SK-N-SH (cell line): ENCODE measurements around the gene POLR3C. TPM values are rescaled to one million over a fixed set of nuclear protein-coding genes. Genes with fewer than 3 reads are reported as not detected.

Experiments used
- CTCF ChIA-PET: fragments of 300-600, 350-600 bp; formaldehyde crosslinking; extraction: SDS; loops from one replicate; lab custom pipeline; 2021; lab: Yijun Ruan, JAX
- POLR2A ChIA-PET: fragments of 350-600 bp; sonication (Branson Sonifier 250); formaldehyde crosslinking; extraction: SDS; loops from one replicate; lab custom pipeline; 2020; ENCODE audit warnings: antibody characterized with exemption, inconsistent platforms; lab: Yijun Ruan, JAX
- DNase-seq: peaks from one replicate; pipeline ENCODE4 v3.0.0; 2012
- H2AFZ ChIP-seq: fragments of 200-600 bp; sonication (generic); 2 replicates; pipeline ENCODE4 v1.8.1; 2016; ENCODE audit warnings: antibody characterized with exemption, mild to moderate bottlenecking, low read depth
- H3F3A ChIP-seq: fragments of 200-600 bp; sonication (generic); replicated peaks from 2 replicates; pipeline ENCODE3; 2016; ENCODE audit warnings: antibody characterized with exemption, mild to moderate bottlenecking; ENCODE audit not compliant: insufficient read depth
- H3K27ac ChIP-seq, 2 experiments: fragments of 200-500 bp in 1 of 2; fragments of 200-600 bp in 1 of 2; sonication (Bioruptor generic) in 1 of 2; sonication (generic), shearing (Covaris generic) in 1 of 2; 2 replicates each; pipeline versions ENCODE4 v1.5.1 to v1.6.1; 2014 to 2016; ENCODE audit warnings: low read depth in 2 of 2, inconsistent platforms in 1 of 2, low read length in 1 of 2, mild to moderate bottlenecking in 1 of 2, mixed read lengths in 1 of 2
- H3K27me3 ChIP-seq: fragments of 200-600 bp; sonication (generic), shearing (Covaris generic); 2 replicates; pipeline ENCODE4 v1.6.1; 2016; ENCODE audit warnings: mixed run types; ENCODE audit not compliant: insufficient read depth
- H3K36me3 ChIP-seq, 2 experiments: fragments of 200-500 bp in 1 of 2; fragments of 200-600 bp in 1 of 2; sonication (Bioruptor generic) in 1 of 2; sonication (generic) in 1 of 2; replicated peaks in 1 of 2; 2 replicates each; pipeline versions ENCODE3 to v1.5.1; 2014 to 2016; ENCODE audit warnings: low read length in 1 of 2, mild to moderate bottlenecking in 1 of 2; ENCODE audit not compliant: insufficient read depth in 2 of 2, control insufficient read depth in 1 of 2
- H3K4me1 ChIP-seq, 2 experiments: fragments of 200-500 bp in 1 of 2; fragments of 200-600 bp in 1 of 2; sonication (Bioruptor generic) in 1 of 2; sonication (generic), shearing (Covaris generic) in 1 of 2; 2 replicates each; pipeline versions ENCODE4 v1.5.1 to v1.6.1; 2014 to 2016; ENCODE audit warnings: low read depth in 1 of 2, low read length in 1 of 2, mixed run types in 1 of 2; ENCODE audit not compliant: insufficient read depth in 2 of 2, control insufficient read depth in 1 of 2
- H3K4me2 ChIP-seq: fragments of 200-600 bp; sonication (generic), shearing (Covaris generic); 2 replicates; pipeline ENCODE4 v1.6.1; 2017; ENCODE audit warnings: mixed run types
- H3K4me3 ChIP-seq, 2 experiments: fragments of 200-500 bp in 1 of 2; fragments of 200-600 bp in 1 of 2; sonication (Bioruptor generic) in 1 of 2; sonication (generic), shearing (Covaris generic) in 1 of 2; 2 replicates each; pipeline versions ENCODE4 v1.5.1 to v1.8.1; 2014 to 2016; ENCODE audit warnings: low read depth in 2 of 2, inconsistent platforms in 1 of 2, low read length in 1 of 2, mild to moderate bottlenecking in 1 of 2, mixed read lengths in 1 of 2, moderate library complexity in 1 of 2
- H3K79me2 ChIP-seq: fragments of 200-600 bp; sonication (generic); 2 replicates; pipeline ENCODE4 v1.8.1; 2017; ENCODE audit warnings: mild to moderate bottlenecking; ENCODE audit not compliant: insufficient read depth
- H3K9ac ChIP-seq: fragments of 200-600 bp; sonication (generic); 2 replicates; pipeline ENCODE4 v1.6.1; 2017; ENCODE audit warnings: mixed run types
- H3K9me2 ChIP-seq: fragments of 200-600 bp; sonication (generic); 2 replicates; pipeline ENCODE4 v1.6.1; 2017; ENCODE audit warnings: mixed run types
- H3K9me3 ChIP-seq: fragments of 200-600 bp; sonication (generic); 2 replicates; pipeline ENCODE4 v1.6.1; 2017; ENCODE audit warnings: mixed run types, mild to moderate bottlenecking, moderate library complexity
- H4K20me1 ChIP-seq: fragments of 200-600 bp; sonication (generic); 2 replicates; pipeline ENCODE4 v1.6.1; 2017; ENCODE audit warnings: mild to moderate bottlenecking, mixed run types; ENCODE audit not compliant: insufficient read depth
- FOXJ3 ChIP-seq: sonication (generic); formaldehyde crosslinking; IDR thresholded peaks from 2 replicates; pipeline ENCODE4 v1.5.1; 2020; ENCODE audit warnings: mild to moderate bottlenecking, missing genetic modification reagents
- FOXM1 ChIP-seq: IDR thresholded peaks from 2 replicates; pipeline ENCODE4 v1.4.0; 2012; ENCODE audit warnings: low read depth, mild to moderate bottlenecking
- GABPA ChIP-seq: IDR thresholded peaks from 2 replicates; pipeline ENCODE4 v1.4.0; 2012; ENCODE audit warnings: low read depth, mild to moderate bottlenecking
- IRF3 ChIP-seq: fragments of 150-350 bp; IDR thresholded peaks from 2 replicates; pipeline ENCODE4 v1.6.1; 2016; ENCODE audit warnings: mild to moderate bottlenecking, low read depth, low read length
- JUND ChIP-seq: IDR thresholded peaks from 2 replicates; pipeline ENCODE4 v1.4.0; 2012
- MEF2A ChIP-seq: IDR thresholded peaks from 2 replicates; pipeline ENCODE4 v1.4.0; 2012; ENCODE audit warnings: low read depth, borderline replicate concordance
- NRF1 ChIP-seq: IDR thresholded peaks from 2 replicates; pipeline ENCODE4 v1.6.1; 2012; ENCODE audit warnings: low read depth, mild to moderate bottlenecking, low read length
- RAD21 ChIP-seq: IDR thresholded peaks from 2 replicates; pipeline ENCODE4 v1.6.1; 2012; ENCODE audit warnings: mild to moderate bottlenecking, low read length
- RCOR1 ChIP-seq: fragments of 150-350 bp; IDR thresholded peaks from 2 replicates; pipeline ENCODE4 v1.6.1; 2017; ENCODE audit warnings: antibody characterized with exemption, low read length
- RFX5 ChIP-seq: IDR thresholded peaks from 2 replicates; pipeline ENCODE4 v1.6.1; 2012; ENCODE audit warnings: mild to moderate bottlenecking, improper control_type of control experiment, low read length
- SMC3 ChIP-seq: IDR thresholded peaks from 2 replicates; pipeline ENCODE4 v1.6.1; 2012; ENCODE audit warnings: low read depth, low read length, improper control_type of control experiment
- USF2 ChIP-seq: fragments of 150-350 bp; IDR thresholded peaks from 2 replicates; pipeline ENCODE4 v1.6.1; 2017; ENCODE audit warnings: antibody characterized with exemption, low read length, low read depth, borderline replicate concordance
- YY1 ChIP-seq: IDR thresholded peaks from 2 replicates; pipeline ENCODE4 v1.4.0; 2012; ENCODE audit warnings: low read depth, mild to moderate bottlenecking
- ZBTB33 ChIP-seq: IDR thresholded peaks from 2 replicates; pipeline ENCODE4 v1.4.0; 2012; ENCODE audit warnings: low read depth, borderline replicate concordance
- WGBS: methylation state at CpG from one replicate; pipeline ENCODE4 v1.1.6; 2017; ENCODE audit warnings: low lambda C conversion rate; 5-methylcytosine and 5-hydroxymethylcytosine counted together
- polyA plus RNA-seq, 3 experiments: library from polyadenylated mRNA; depleted of rRNA; stranded (reverse); fragments of >200 nt; gene quantifications; 2 replicates each; pipeline ENCODE4 v1.2.3, GENCODE V29; 2012

Gene POLR3C
- polyA plus RNA-seq, 1 of the 3 experiments (the other 2 are of a cell fraction): 34.1 TPM

- WGBS: 65% methylated on average over 1 of the region's 1 CpG
- POLR2A ChIA-PET: no interaction called here
Observed at GRCh38 chr1:145792484-145792883, 31.5 kb upstream of the POLR3C start.

GRCh38 chr1:145795257-145795881 is 28.6 kb upstream of the POLR3C start:
- WGBS: over 99% methylated on average over 10 of the region's 10 CpGs
- H3K4me1 ChIP-seq: no peaks in the 10 kb centered on the region
- peaks cover 0 to 18% of the 10 kb centered on the region in 2 experiments for H3K36me3 ChIP-seq
- no peak for TF ChIP-seq FOXM1
- no peak for TF ChIP-seq RFX5
- no peak for TF ChIP-seq IRF3
- TF ChIP-seq ZBTB33: no peak
- TF ChIP-seq JUND: no peak
- no peak overlapping the region for H3K4me2 ChIP-seq
- no peak overlapping the region for H2AFZ ChIP-seq
- no peaks in the 10 kb centered on the region for H3K27me3 ChIP-seq
- H3K27ac ChIP-seq: no peak overlapping the region
- H3K9ac ChIP-seq: no peak overlapping the region
- H3K9me3 ChIP-seq: peaks cover 7% of the 10 kb centered on the region; the same call in 1 of the 2 replicates
- no peak for DNase-seq
- H3K9me2 ChIP-seq: no peaks in the 10 kb centered on the region
- ChIA-PET POLR2A (no interaction called here), CTCF (interaction anchor here (1.0 to 1.2 kb wide), 2 partner anchors 10 to 15 kb away, joined by 3 to 4 read pairs; no protein-coding TSS in a partner anchor)
- H3K4me3 ChIP-seq: no peak overlapping the region
- H4K20me1 ChIP-seq: no peaks in the 10 kb centered on the region
- peaks cover 52% of the 10 kb centered on the region; the same call in 1 of the 2 replicates for H3K79me2 ChIP-seq
- H3F3A ChIP-seq: no peaks in the 10 kb centered on the region

More at GRCh38 chr1:145792484-145792883, 31.5 kb upstream of the POLR3C start:
- DNase-seq: no peak
- H4K20me1 ChIP-seq: no peaks in the 10 kb centered on the region
- no peak overlapping the region for H3K4me2 ChIP-seq
- H3K4me1 ChIP-seq: no peaks in the 10 kb centered on the region
- TF ChIP-seq MEF2A: no peak
- H3K27ac ChIP-seq: no peak overlapping the region
- CTCF ChIA-PET: interaction anchor here (1.1 kb wide), 1 partner anchor 53 kb away, joined by 3 read pairs; the partner anchor contains the start of gene NUDT17
- H3K9ac ChIP-seq: no peak overlapping the region
- H3K27me3 ChIP-seq: no peaks in the 10 kb centered on the region
- no peak overlapping the region for H3K4me3 ChIP-seq
- H3K79me2 ChIP-seq: peaks cover 38% of the 10 kb centered on the region
- H3K9me3 ChIP-seq: peaks cover 5% of the 10 kb centered on the region; the same call in 1 of the 2 replicates
- no peaks in the 10 kb centered on the region for H3K9me2 ChIP-seq
- H2AFZ ChIP-seq: no peak overlapping the region
- H3K36me3 ChIP-seq: peaks cover 0 to 12% of the 10 kb centered on the region in 2 experiments
- peaks cover 5% of the 10 kb centered on the region for H3F3A ChIP-seq

- Histone ChIP-seq H3K36me3 (peaks cover 0 to 18% of the 10 kb centered on the region in 2 experiments), H2AFZ (no peak overlapping the region), H3F3A (no peaks in the 10 kb centered on the region), H3K4me3 (no peak overlapping the region), H3K9me2 (no peaks in the 10 kb centered on the region), H4K20me1 (0 out of 2 replicates have a peak, but pooled peaks cover 2% of the 10 kb centered on the region), H3K4me1 (no peaks in the 10 kb centered on the region), H3K27ac (no peak overlapping the region), H3K9ac (no peak overlapping the region), H3K27me3 (no peaks in the 10 kb centered on the region), H3K9me3 (peaks cover 7% of the 10 kb centered on the region; the same call in 1 of the 2 replicates), H3K4me2 (no peak overlapping the region), H3K79me2 (peaks cover 63% of the 10 kb centered on the region; the same call in 1 of the 2 replicates)
- no peak for DNase-seq
- CTCF ChIA-PET: no interaction called here
- POLR2A ChIA-PET: interaction anchor here (0.7 kb wide), 1 partner anchor 14 kb away, joined by 3 read pairs; no protein-coding TSS in a partner anchor
- 50% methylated on average over 1 of the region's 1 CpG for WGBS
- no peak for TF ChIP-seq RFX5
- TF ChIP-seq FOXJ3 (CRISPR knock-in tag): no peak
- TF ChIP-seq SMC3: no peak
- TF ChIP-seq RCOR1: no peak
- no peak for TF ChIP-seq YY1
- no peak for TF ChIP-seq JUND
- no peak for TF ChIP-seq NRF1
- no peak for TF ChIP-seq IRF3
- TF ChIP-seq GABPA: no peak
- no peak for TF ChIP-seq USF2
- no peak for TF ChIP-seq RAD21
- TF ChIP-seq, all 33 proteins: peak for 0
Observed at GRCh38 chr1:145796753-145797152, 27.2 kb upstream of the POLR3C start.
